H1 (cell line): ENCODE data around the gene RAB35. TPM values are rescaled to one million over a fixed set of nuclear protein-coding genes. Genes with fewer than 3 reads are reported as not detected.

Experiments
- CTCF ChIA-PET: fragments of 300-600 bp; sonication (Branson Sonifier 250); formaldehyde crosslinking; loops from one replicate; lab custom pipeline; 2021; ENCODE audit not compliant: partially characterized antibody; lab: Charles Lee
- POLR2A ChIA-PET: fragments of 300-600 bp; sonication (Branson Sonifier 250); formaldehyde crosslinking; loops from one replicate; lab custom pipeline; 2021; ENCODE audit warnings: inconsistent platforms; ENCODE audit not compliant: partially characterized antibody; lab: Charles Lee
- DNase-seq, 2 experiments: peaks; one replicate each; pipeline versions ENCODE4 v3.0.0 to v3.0.0-alpha.2; 2010 to 2022; ENCODE audit warnings: low spot score in 2 of 2, low read depth in 1 of 2, mixed read lengths in 1 of 2
- FAIRE-seq: peaks from 2 replicates; lab custom pipeline; 2011; peaks lifted over from hg19 to GRCh38; lab: Jason Lieb, UNC
- H2AFZ ChIP-seq: 2 replicates; pipeline ENCODE4 v1.8.1; 2012; ENCODE audit warnings: low read length, inconsistent platforms
- H2AK5ac ChIP-seq: 2 replicates; pipeline ENCODE4 v1.6.1; 2013; ENCODE audit warnings: low read depth, low read length
- H2BK120ac ChIP-seq: replicated peaks from 2 replicates; pipeline ENCODE3; 2013; ENCODE audit warnings: low read depth, low read length, inconsistent platforms
- H2BK12ac ChIP-seq: 2 replicates; pipeline ENCODE4 v1.6.1; 2013; ENCODE audit warnings: low read depth, low read length
- H2BK15ac ChIP-seq: 2 replicates; pipeline ENCODE4 v1.6.1; 2013; ENCODE audit warnings: low read length
- H2BK20ac ChIP-seq: 2 replicates; pipeline ENCODE4 v1.6.1; 2013; ENCODE audit warnings: low read length
- H2BK5ac ChIP-seq: 2 replicates; pipeline ENCODE4 v1.6.1; 2013; ENCODE audit warnings: low read depth, low read length
- H3K14ac ChIP-seq: 2 replicates; pipeline ENCODE4 v1.6.1; 2013; ENCODE audit warnings: inconsistent platforms; ENCODE audit not compliant: insufficient read length
- H3K18ac ChIP-seq: 2 replicates; pipeline ENCODE4 v1.6.1; 2013; ENCODE audit warnings: low read length; ENCODE audit errors: extremely low read depth
- H3K23ac ChIP-seq: 2 replicates; pipeline ENCODE4 v1.6.1; 2013; ENCODE audit warnings: inconsistent platforms; ENCODE audit not compliant: insufficient read length
- H3K23me2 ChIP-seq: 2 replicates; pipeline ENCODE4 v1.6.1; 2013; ENCODE audit warnings: low read depth, low read length
- H3K27ac ChIP-seq: 2 replicates; pipeline ENCODE4 v1.6.1; 2011; ENCODE audit warnings: low read depth, low read length, inconsistent platforms
- H3K27me3 ChIP-seq, 4 experiments: replicated peaks in 1 of 4; 1 replicate in 1 of 4; 2 replicates in 3 of 4; pipeline versions ENCODE4 v1.6.1 to v1.8.1; 2011 to 2013; ENCODE audit warnings: low read length in 3 of 4, mild to moderate bottlenecking in 3 of 4, inconsistent platforms in 2 of 4, mixed read lengths in 2 of 4, moderate library complexity in 1 of 4; ENCODE audit not compliant: control insufficient read depth in 3 of 4, insufficient read depth in 3 of 4; ENCODE audit errors: extremely low read depth in 1 of 4
- H3K36me3 ChIP-seq, 4 experiments: 2 replicates each; pipeline versions ENCODE4 v1.6.1 to v1.8.1; 2011 to 2013; ENCODE audit warnings: mild to moderate bottlenecking in 4 of 4, low read length in 3 of 4, moderate library complexity in 2 of 4, control low read depth in 1 of 4, inconsistent platforms in 1 of 4; ENCODE audit not compliant: insufficient read depth in 4 of 4, control insufficient read depth in 2 of 4
- H3K4ac ChIP-seq: replicated peaks from 2 replicates; pipeline ENCODE3; 2013; ENCODE audit warnings: low read length, low read depth, mixed read lengths, inconsistent platforms; ENCODE audit not compliant: insufficient read length
- H3K4me1 ChIP-seq, 4 experiments: replicated peaks in 1 of 4; 1 replicate in 1 of 4; 2 replicates in 3 of 4; pipeline versions ENCODE4 v1.6.1 to v1.8.1; 2011 to 2013; ENCODE audit warnings: low read length in 3 of 4, inconsistent platforms in 2 of 4, mixed read lengths in 1 of 4; ENCODE audit not compliant: insufficient read depth in 4 of 4, control insufficient read depth in 3 of 4
- H3K4me2 ChIP-seq, 2 experiments: 2 replicates each; pipeline versions ENCODE4 v1.6.1 to v1.8.1; 2011 to 2013; ENCODE audit warnings: low read depth in 2 of 2, low read length in 2 of 2, control low read depth in 1 of 2, inconsistent platforms in 1 of 2, mild to moderate bottlenecking in 1 of 2; ENCODE audit not compliant: insufficient read depth in 1 of 2
- H3K4me3 ChIP-seq, 4 experiments: fragments of 200-600, 300-600 bp in 1 of 4; sonication (generic), shearing (Covaris generic), sonication (Bioruptor Twin) in 1 of 4; 2 replicates each; pipeline versions ENCODE4 v1.5.1 to v1.8.1; 2011 to 2016; ENCODE audit warnings: low read length in 4 of 4, low read depth in 3 of 4, control low read depth in 2 of 4, inconsistent platforms in 2 of 4, mild to moderate bottlenecking in 2 of 4, mixed read lengths in 1 of 4, moderate library complexity in 1 of 4; ENCODE audit not compliant: insufficient read depth in 2 of 4; ENCODE audit errors: extremely low read depth in 1 of 4
- H3K56ac ChIP-seq: replicated peaks from 2 replicates; pipeline ENCODE3; 2013; ENCODE audit warnings: low read depth, mild to moderate bottlenecking, mixed read lengths, low read length, inconsistent platforms; ENCODE audit not compliant: insufficient read length
- H3K79me1 ChIP-seq: 2 replicates; pipeline ENCODE4 v1.6.1; 2013; ENCODE audit warnings: low read depth, low read length, control low read depth
- H3K79me2 ChIP-seq, 2 experiments: 2 replicates each; pipeline versions ENCODE4 v1.6.1 to v1.8.1; 2012 to 2013; ENCODE audit warnings: low read length in 2 of 2, mild to moderate bottlenecking in 2 of 2, inconsistent platforms in 1 of 2; ENCODE audit not compliant: insufficient read depth in 2 of 2, control insufficient read depth in 1 of 2
- H3K9ac ChIP-seq, 4 experiments: replicated peaks in 1 of 4; 1 replicate in 1 of 4; 2 replicates in 3 of 4; pipeline versions ENCODE4 v1.6.1 to v1.8.1; 2011 to 2013; ENCODE audit warnings: low read depth in 3 of 4, low read length in 3 of 4, control low read depth in 2 of 4, mild to moderate bottlenecking in 2 of 4, moderate library complexity in 2 of 4, inconsistent platforms in 1 of 4; ENCODE audit errors: extremely low read depth in 1 of 4
- H3K9me3 ChIP-seq, 2 experiments: 2 replicates each; pipeline versions ENCODE4 v1.6.1 to v1.8.1; 2012 to 2013; ENCODE audit warnings: mild to moderate bottlenecking in 2 of 2, moderate library complexity in 2 of 2, control low read depth in 1 of 2, inconsistent platforms in 1 of 2, low read depth in 1 of 2, low read length in 1 of 2, mixed read lengths in 1 of 2; ENCODE audit not compliant: insufficient read depth in 2 of 2
- H4K20me1 ChIP-seq, 2 experiments: replicated peaks in 1 of 2; 2 replicates each; pipeline versions ENCODE3 to v1.8.1; 2011 to 2013; ENCODE audit warnings: inconsistent platforms in 2 of 2, low read length in 2 of 2, mild to moderate bottlenecking in 1 of 2; ENCODE audit not compliant: insufficient read depth in 2 of 2, control insufficient read depth in 1 of 2
- H4K5ac ChIP-seq: 2 replicates; pipeline ENCODE4 v1.6.1; 2013; ENCODE audit warnings: low read length, low read depth, mixed read lengths, inconsistent platforms; ENCODE audit not compliant: insufficient read length
- H4K8ac ChIP-seq: 2 replicates; pipeline ENCODE4 v1.8.0; 2013; ENCODE audit warnings: mild to moderate bottlenecking, moderate library complexity, low read length, inconsistent platforms; ENCODE audit not compliant: insufficient read depth; ENCODE audit errors: extremely low read depth
- H4K91ac ChIP-seq: replicated peaks from 2 replicates; pipeline ENCODE3; 2013; ENCODE audit warnings: low read length, mixed read lengths, inconsistent platforms; ENCODE audit not compliant: insufficient read length
- POU5F1 ChIP-seq: IDR thresholded peaks from 2 replicates; pipeline ENCODE4 v1.6.1; 2011; ENCODE audit warnings: low read depth, mild to moderate bottlenecking, low read length, moderate library complexity
- SP2 ChIP-seq: IDR thresholded peaks from 2 replicates; pipeline ENCODE4 v1.6.1; 2012; ENCODE audit warnings: mild to moderate bottlenecking, low read length, inconsistent platforms
- WGBS, 2 experiments: shearing (Covaris generic) in 1 of 2; methylation state at CpG; one replicate each; pipeline versions ENCODE4 v1.1.6 to v1.1.7; 2013 to 2015; ENCODE audit warnings: low lambda C conversion rate in 2 of 2, mixed read lengths in 2 of 2, inconsistent platforms in 1 of 2, low coverage in 1 of 2, missing lambda C conversion rate in 1 of 2; ENCODE audit not compliant: insufficient replicate concordance in 2 of 2, insufficient coverage in 1 of 2, insufficient read length in 1 of 2; ENCODE audit errors: extremely low coverage in 1 of 2, missing lambda C conversion rate in 1 of 2; 5-methylcytosine and 5-hydroxymethylcytosine counted together
- polyA plus RNA-seq, 7 experiments: library from polyadenylated mRNA; depleted of rRNA in 3 of 7; stranded (reverse) in 5 of 7; unstranded in 2 of 7; fragments of >200 nt in 5 of 7; fragments of 200-250 nt in 2 of 7; gene quantifications; 1 replicate in 5 of 7; 2 replicates in 1 of 7; 4 replicates in 1 of 7; pipeline versions ENCODE4 v1.2.1 to v1.2.3, GENCODE V29; 2011 to 2013; ENCODE audit warnings: missing spikeins in 2 of 7, mixed read lengths in 2 of 7
- total RNA-seq: library from RNA; stranded (reverse); fragmentation: NEBNext Ultra II Directional; extraction: Animal tissue kit (Norgen Biotek cat#: 25700); gene quantifications from 2 replicates; pipeline ENCODE4 v1.2.1, GENCODE V29; 2021

The RAB35 gene
- total and polyA plus RNA-seq, 2 of the 8 experiments (the other 6 are each of a cell fraction or from before 2014, with no cell fraction given) = 33.4 to 39.0 TPM

GRCh38 chr12:120117961-120118320, 1.4 kb upstream of the RAB35 start:
- Histone ChIP-seq H3K36me3 (peaks cover 0 to 4% (median 2%) of the 10 kb centered on the region in 4 experiments; a peak in 2 of 8 replicates), H2AFZ (no peak overlapping the region), H3K4ac (no peak overlapping the region), H4K5ac (no peak overlapping the region), H2BK15ac (no peak overlapping the region), H4K20me1 (peaks cover 3 to 5% of the 10 kb centered on the region in 2 experiments), H2BK5ac (no peak overlapping the region), H3K4me3 (peak overlapping the region; percentile 63 to 93 (median 89)), H3K56ac (no peak overlapping the region), H3K27me3 (no peaks in the 10 kb centered on the region), H2AK5ac (no peak overlapping the region), H3K27ac (no peak overlapping the region), H3K9ac (no peak overlapping the region; a peak in 2 of 7 replicates), H3K14ac (no peak overlapping the region), H3K4me2 (peak overlapping the region; percentile 60 to 90), H2BK120ac (no peak overlapping the region), H3K79me2 (peaks cover 0 to 38% of the 10 kb centered on the region in 2 experiments; a peak in 3 of 4 replicates), H3K4me1 (peaks cover 5 to 14% (median 9%) of the 10 kb centered on the region in 4 experiments; a peak in 6 of 7 replicates), H2BK20ac (no peak overlapping the region), H4K8ac (no peak overlapping the region), H3K79me1 (peaks cover 21% of the 10 kb centered on the region), H3K18ac (no peak overlapping the region), H3K23me2 (peaks cover 9% of the 10 kb centered on the region), H3K23ac (no peak overlapping the region), H2BK12ac (no peak overlapping the region), H3K9me3 (no peaks in the 10 kb centered on the region), H4K91ac (no peak overlapping the region)
- WGBS, 2 experiments = 42% methylated on average over 7 of the region's 7 CpGs; no CpG with 5 or more reads in 1 of the 2 experiments
- FAIRE-seq (no peak), DNase-seq (no peak)
- ChIA-PET POLR2A (interaction anchor here (0.9 to 16.6 kb wide), 16 partner anchors 8 to 174 kb away, joined by 3 to 266 read pairs (median 8); partner anchors contain the start of genes BICDL1, GCN1, RNU4-1 and RNU4-2), CTCF (interaction anchor here (2.6 to 3.6 kb wide), 2 partner anchors 16 to 31 kb away, joined by 12 read pairs; no protein-coding TSS in a partner anchor)
- TF ChIP-seq POU5F1 = no peak
- no peak for TF ChIP-seq SP2
